LNCaP clone FGC (cell line): ENCODE results near the gene PER1.

Experiments used
- DNase-seq: peaks from one replicate; pipeline ENCODE4 v3.0.0-alpha.2; 2011; ENCODE audit warnings: low read depth
- H3K4me3 ChIP-seq: 2 replicates; pipeline ENCODE4 v1.5.1; 2011; ENCODE audit warnings: mild to moderate bottlenecking, low read depth, low read length, control low read depth
- CTCF ChIP-seq: IDR thresholded peaks from 2 replicates; pipeline ENCODE4 v1.5.1; 2012; ENCODE audit warnings: mild to moderate bottlenecking; ENCODE audit not compliant: control insufficient read depth, insufficient read depth; ENCODE audit errors: extremely low read depth

PER1 gene

GRCh38 chr17:8142158-8142886, 9.9 kb downstream of the PER1 start:
- no peak for DNase-seq
- no peak overlapping the region for H3K4me3 ChIP-seq
- no peak for TF ChIP-seq CTCF

DNA sequence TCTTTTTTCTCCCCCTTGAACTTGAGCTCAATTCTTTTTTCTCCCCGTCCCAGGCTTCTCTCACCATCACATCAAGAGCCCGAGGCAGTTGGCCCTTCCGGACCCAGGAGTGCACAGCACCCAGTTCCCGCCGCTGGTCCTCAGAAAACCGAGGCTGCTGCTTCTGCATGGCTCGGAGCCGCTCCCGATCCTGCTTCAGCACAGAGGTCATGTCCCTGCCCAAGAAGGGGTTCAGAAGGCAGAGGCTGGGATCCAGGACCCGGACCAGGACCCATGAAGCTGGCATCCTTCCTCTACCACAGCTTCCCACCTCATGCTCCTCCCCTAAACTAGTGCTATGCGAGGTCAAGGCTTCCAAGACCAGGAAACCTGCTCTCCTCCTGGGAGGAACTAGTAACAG, 10.5 kb downstream of the PER1 start:
- no peak overlapping the region for H3K4me3 ChIP-seq
- DNase-seq: no peak
- TF ChIP-seq CTCF: no peak

GRCh38 chr17:8141045-8141444, 11.2 kb downstream of the PER1 start:
- DNase-seq: no peak
- H3K4me3 ChIP-seq: no peak overlapping the region
- no peak for TF ChIP-seq CTCF

GRCh38 chr17:8140065-8141029, 11.9 kb downstream of the PER1 start:
- TF ChIP-seq CTCF: no peak
- no peak for DNase-seq
- H3K4me3 ChIP-seq: no peak overlapping the region

GRCh38 chr17:8138672-8139371, 13.4 kb downstream of the PER1 start:
- DNase-seq: peak; percentile 92
- peak; percentile 77 for TF ChIP-seq CTCF
- peak overlapping the region; percentile 58 for H3K4me3 ChIP-seq

DNA sequence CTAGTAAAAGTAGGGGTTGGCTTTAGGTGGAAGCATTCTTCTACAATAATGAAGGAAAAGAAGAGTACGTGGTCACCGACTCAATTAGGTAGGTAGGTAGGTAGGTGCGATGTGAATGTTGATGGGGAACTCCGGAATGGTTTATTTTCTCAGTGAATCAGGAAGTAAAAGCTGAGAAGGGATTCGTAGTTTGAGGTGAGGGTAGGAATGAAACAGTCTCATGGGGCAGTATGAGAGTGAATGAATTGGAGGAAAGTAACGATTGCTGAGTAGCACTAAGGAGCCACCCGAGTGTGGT, 13.9 kb downstream of the PER1 start:
- DNase-seq: no peak
- peak overlapping the region; percentile 58 for H3K4me3 ChIP-seq

More for the DNA sequence above, 13.9 kb downstream of the PER1 start:
- no peak for TF ChIP-seq CTCF
